Measurements from ENCODE around the gene NDUFAF7.
A peak's percentile ranks its signal among the peaks of the same experiment; 100 is the strongest.
"Not testable (repeated sequence)": the region's sequence is repeated elsewhere in the genome, so short reads cannot be mapped to it uniquely, and the experiment has no call there.

Gene NDUFAF7

DNA sequence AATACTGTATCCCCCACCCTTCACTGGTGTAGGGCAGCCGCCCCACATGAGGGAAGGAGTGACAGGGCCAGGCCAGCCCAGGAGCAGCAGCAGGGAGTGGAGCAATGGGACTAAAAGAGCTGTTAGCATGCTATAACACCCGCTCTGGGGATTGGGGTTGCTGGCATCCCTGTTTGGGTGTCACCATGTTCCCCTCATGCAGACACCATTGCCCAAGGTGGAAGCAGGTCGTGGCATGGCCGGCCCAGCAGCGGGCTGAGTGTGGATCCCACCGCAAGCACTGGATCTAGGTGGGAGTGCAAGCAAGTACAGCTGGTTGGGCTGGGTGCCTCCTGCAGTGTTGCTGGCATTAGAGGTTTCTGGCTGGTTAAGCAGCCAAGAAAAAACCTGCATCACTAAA is 39.7 kb upstream of the NDUFAF7 start:
- no peak overlapping the region for H3K9ac ChIP-seq (ENCODE audit: low read depth, low read length, poor library complexity, severe bottlenecking)
- no peak for TF ChIP-seq EZH2phosphoT487 (IDR thresholded peaks at IDR 0.05; ENCODE audit: borderline replicate concordance)
- TF ChIP-seq, protein P1, sequence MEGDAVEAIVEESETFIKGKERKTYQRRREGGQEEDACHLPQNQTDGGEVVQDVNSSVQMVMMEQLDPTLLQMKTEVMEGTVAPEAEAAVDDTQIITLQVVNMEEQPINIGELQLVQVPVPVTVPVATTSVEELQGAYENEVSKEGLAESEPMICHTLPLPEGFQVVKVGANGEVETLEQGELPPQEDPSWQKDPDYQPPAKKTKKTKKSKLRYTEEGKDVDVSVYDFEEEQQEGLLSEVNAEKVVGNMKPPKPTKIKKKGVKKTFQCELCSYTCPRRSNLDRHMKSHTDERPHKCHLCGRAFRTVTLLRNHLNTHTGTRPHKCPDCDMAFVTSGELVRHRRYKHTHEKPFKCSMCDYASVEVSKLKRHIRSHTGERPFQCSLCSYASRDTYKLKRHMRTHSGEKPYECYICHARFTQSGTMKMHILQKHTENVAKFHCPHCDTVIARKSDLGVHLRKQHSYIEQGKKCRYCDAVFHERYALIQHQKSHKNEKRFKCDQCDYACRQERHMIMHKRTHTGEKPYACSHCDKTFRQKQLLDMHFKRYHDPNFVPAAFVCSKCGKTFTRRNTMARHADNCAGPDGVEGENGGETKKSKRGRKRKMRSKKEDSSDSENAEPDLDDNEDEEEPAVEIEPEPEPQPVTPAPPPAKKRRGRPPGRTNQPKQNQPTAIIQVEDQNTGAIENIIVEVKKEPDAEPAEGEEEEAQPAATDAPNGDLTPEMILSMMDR (conservative IDR thresholded peaks at IDR 0.05; ENCODE audit: low read length), result no peak
- H3K9me2 ChIP-seq (replicated peaks; ENCODE audit: low read depth, low read length), result no peaks in the 10 kb centered on the region
- H3K36me3 ChIP-seq (ENCODE audit: insufficient read depth, low read length), result no peaks in the 10 kb centered on the region
- H2AFZ ChIP-seq (ENCODE audit: low read length), result no peak overlapping the region
- peaks cover under 1% of the 10 kb centered on the region for H4K20me1 ChIP-seq (ENCODE audit: insufficient read depth, low read length, poor library complexity, severe bottlenecking)
- H3F3A ChIP-seq (ENCODE audit: low read depth), result no peaks in the 10 kb centered on the region
- no peaks in the 10 kb centered on the region for H3K27me3 ChIP-seq (ENCODE audit: insufficient read depth, low read length, poor library complexity, severe bottlenecking)
- H3K79me2 ChIP-seq (ENCODE audit: insufficient read depth, low read length), result peaks cover 5% of the 10 kb centered on the region
- H3K4me3 ChIP-seq (ENCODE audit: low read length, poor library complexity, severe bottlenecking), result no peak overlapping the region
- H3K4me1 ChIP-seq (ENCODE audit: insufficient read depth, low read length, poor library complexity, severe bottlenecking), result peaks cover 3% of the 10 kb centered on the region
- no peak overlapping the region for H3K4me2 ChIP-seq (ENCODE audit: low read depth, low read length, poor library complexity, severe bottlenecking)
- H3K9me3 ChIP-seq (ENCODE audit: insufficient read depth, low read depth, low read length), result no peaks in the 10 kb centered on the region

DNA sequence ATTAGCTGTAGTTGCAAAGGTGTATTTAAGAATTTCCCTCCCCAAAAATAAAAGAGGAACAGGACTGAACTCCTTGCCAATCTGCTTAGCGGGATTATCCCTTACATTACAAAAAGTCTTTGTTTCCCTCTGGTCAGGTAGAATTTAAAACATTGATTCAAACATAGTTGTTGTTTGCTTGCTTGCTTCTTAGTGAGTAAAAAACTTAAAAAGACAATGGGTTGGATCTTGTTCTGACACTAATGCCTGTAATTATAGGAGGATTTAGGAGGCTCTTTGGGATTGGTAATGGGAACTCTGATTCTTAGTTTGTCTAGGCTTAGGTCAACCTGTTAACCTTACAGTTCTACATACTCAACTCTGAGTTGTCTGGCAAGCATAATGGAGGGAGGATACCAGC is 38.9 kb upstream of the NDUFAF7 start:
- TF ChIP-seq, protein P1 (conservative IDR thresholded peaks at IDR 0.05; ENCODE audit: low read length), result no peak
- H2AFZ ChIP-seq (ENCODE audit: low read length), result no peak overlapping the region
- no peaks in the 10 kb centered on the region for H3K36me3 ChIP-seq (ENCODE audit: insufficient read depth, low read length)
- no peak overlapping the region for H3K4me2 ChIP-seq (ENCODE audit: low read depth, low read length, poor library complexity, severe bottlenecking)
- H3K9ac ChIP-seq (ENCODE audit: low read depth, low read length, poor library complexity, severe bottlenecking), result no peak overlapping the region
- H3K79me2 ChIP-seq (ENCODE audit: insufficient read depth, low read length), result peaks cover 13% of the 10 kb centered on the region
- peaks cover 9% of the 10 kb centered on the region for H4K20me1 ChIP-seq (ENCODE audit: insufficient read depth, low read length, poor library complexity, severe bottlenecking)
- H3K4me3 ChIP-seq (ENCODE audit: low read length, poor library complexity, severe bottlenecking), result no peak overlapping the region
- no peaks in the 10 kb centered on the region for H3K27me3 ChIP-seq (ENCODE audit: insufficient read depth, low read length, poor library complexity, severe bottlenecking)
- no peaks in the 10 kb centered on the region for H3K9me3 ChIP-seq (ENCODE audit: insufficient read depth, low read depth, low read length)
- peaks cover 3% of the 10 kb centered on the region for H3K4me1 ChIP-seq (ENCODE audit: insufficient read depth, low read length, poor library complexity, severe bottlenecking)
- no peaks in the 10 kb centered on the region for H3K9me2 ChIP-seq (replicated peaks; ENCODE audit: low read depth, low read length)
- H3F3A ChIP-seq (ENCODE audit: low read depth), result no peaks in the 10 kb centered on the region

DNA sequence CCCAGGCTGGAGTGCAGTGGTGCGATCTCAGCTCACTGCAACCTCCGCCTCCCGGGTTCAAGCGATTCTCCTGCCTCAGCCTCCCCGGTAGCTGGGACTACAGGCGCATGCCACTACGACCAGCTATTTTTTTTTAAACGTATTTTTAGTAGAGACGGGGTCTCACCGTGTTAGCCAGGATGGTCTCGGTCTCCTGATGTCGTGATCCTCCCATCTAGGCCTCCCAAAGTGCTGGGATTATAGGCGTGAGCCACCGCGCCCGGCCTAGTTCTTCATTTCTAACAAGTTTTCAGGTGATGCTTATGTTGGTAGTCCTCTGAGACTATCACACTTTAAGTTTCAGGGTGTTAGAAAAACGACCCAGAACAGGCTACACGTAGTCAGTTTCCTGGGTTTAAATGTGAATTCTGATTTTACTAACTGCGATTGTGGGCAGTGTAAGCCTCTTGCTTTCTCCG is 35.6 kb upstream of the NDUFAF7 start:
- Histone ChIP-seq H3K36me3 (ENCODE audit: insufficient read depth, low read length) (peaks cover 17% of the 10 kb centered on the region; the same call in 1 of the 2 replicates), H3K9ac (ENCODE audit: low read depth, low read length, poor library complexity, severe bottlenecking) (peak overlapping the region; percentile 86), H3K4me3 (ENCODE audit: low read length, poor library complexity, severe bottlenecking) (peak overlapping the region; percentile 79), H3K79me2 (ENCODE audit: insufficient read depth, low read length) (peaks cover 44% of the 10 kb centered on the region), H4K20me1 (ENCODE audit: insufficient read depth, low read length, poor library complexity, severe bottlenecking) (peaks cover 36% of the 10 kb centered on the region), H3K4me2 (ENCODE audit: low read depth, low read length, poor library complexity, severe bottlenecking) (peak overlapping the region; percentile 86), H2AFZ (ENCODE audit: low read length) (peak overlapping the region; percentile 99), H3K4me1 (ENCODE audit: insufficient read depth, low read length, poor library complexity, severe bottlenecking) (peaks cover 14% of the 10 kb centered on the region)
- H3K9me2 ChIP-seq (replicated peaks; ENCODE audit: low read depth, low read length); H3F3A ChIP-seq (ENCODE audit: low read depth); H3K27me3 ChIP-seq (ENCODE audit: insufficient read depth, low read length, poor library complexity, severe bottlenecking); H3K9me3 ChIP-seq (ENCODE audit: insufficient read depth, low read depth, low read length): not testable (repeated sequence)
